Inferior parietal cortex (tissue), 1 donor: Measurements from ENCODE around the gene AKT1S1.

Experiments
- DNase-seq: peaks from one replicate; pipeline ENCODE4 v3.0.0-alpha.2; 2016; ENCODE audit errors: extremely low spot score

The AKT1S1 gene

DNA sequence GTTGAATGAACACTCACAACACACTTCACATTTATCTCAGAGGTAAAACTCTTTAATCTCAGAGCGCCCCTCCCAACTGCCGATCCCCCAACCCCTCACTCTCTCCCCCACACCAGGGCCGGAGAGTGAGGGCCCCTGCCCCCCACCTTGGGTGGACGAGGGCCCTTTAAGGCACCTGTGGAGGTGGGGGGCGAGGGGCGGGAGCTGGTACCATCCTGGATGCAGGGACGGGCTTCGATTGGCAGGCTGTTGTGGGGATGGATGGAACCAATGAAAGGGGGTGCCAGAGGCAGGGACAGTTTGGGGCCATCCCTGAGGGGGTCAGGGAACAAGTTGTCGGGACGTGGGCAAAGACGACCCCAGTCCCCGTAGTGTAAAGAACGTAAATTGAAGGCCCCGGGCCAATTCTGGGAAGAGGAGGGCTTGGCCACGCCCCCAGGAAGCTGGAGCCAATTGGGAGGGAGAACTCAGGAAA is 8.1 kb downstream of the AKT1S1 start:
- no peak for DNase-seq

DNA sequence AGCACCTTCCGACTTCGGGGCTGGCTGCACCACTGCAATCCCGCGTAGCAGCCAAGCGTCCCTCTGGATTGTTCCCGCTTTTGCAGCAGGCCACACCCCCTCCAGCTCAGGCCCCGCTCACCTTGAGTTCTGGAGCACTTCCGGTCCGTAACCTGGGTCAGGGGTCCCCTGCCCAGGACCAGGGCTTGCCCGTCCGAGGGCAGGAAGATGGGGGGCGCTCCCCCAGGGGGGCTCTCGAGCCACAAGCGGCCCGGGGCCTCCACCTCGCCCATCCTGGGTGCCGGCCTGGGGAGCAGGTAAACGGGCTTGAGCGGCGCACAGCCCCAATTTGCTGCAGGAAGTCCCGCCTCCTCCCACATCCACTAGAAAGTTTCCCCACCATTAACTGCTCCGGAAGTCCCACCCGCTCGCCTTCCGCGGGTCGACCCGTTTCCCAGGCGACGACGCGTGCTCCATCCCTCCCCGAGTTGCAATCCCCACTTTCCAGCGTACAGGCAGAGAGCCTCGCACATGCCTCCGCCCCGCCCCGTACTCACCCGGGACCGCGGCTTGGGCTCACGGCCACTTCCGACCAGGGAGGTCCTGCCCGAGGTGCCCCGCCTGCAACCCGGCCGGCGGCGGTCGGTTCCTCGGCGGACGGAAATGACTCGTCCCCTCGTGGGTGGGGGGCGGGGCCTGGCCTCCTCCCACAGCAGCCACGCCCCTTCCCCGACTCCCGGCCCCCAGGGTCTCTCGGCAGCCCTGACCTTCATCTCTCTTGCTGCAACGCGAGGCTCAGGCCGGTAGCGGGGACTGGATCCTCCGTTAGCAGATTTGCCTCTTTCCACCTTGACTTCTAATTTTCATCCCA is 10.0 kb downstream of the AKT1S1 start, which contains the start of gene PNKP:
PNKP (minus strand) TSS at position 644 of the 850 bp plus-strand sequence; CDS start at position 272, 372 bp downstream.
- DNase-seq: peak; percentile 89

DNA sequence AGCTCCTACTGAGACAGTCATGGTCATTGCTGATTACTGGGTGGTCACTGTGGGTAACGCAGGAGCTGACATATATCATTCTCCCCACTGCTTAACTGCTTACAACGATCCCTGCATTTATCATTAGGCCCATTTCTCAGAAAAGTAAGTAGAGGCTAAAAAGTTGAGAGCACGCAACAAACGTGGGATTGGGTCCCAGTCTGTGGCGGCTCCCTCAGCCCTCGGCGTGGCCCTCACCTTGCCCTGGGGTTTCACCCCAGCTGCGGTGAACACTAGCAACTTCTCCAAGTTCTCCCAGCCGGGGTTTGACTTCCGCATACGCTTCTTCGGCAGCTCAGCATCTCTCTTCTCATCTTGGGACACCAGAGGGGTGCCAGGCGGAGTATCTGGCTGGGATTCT is 12.3 kb downstream of the AKT1S1 start:
- DNase-seq: no peak

DNA sequence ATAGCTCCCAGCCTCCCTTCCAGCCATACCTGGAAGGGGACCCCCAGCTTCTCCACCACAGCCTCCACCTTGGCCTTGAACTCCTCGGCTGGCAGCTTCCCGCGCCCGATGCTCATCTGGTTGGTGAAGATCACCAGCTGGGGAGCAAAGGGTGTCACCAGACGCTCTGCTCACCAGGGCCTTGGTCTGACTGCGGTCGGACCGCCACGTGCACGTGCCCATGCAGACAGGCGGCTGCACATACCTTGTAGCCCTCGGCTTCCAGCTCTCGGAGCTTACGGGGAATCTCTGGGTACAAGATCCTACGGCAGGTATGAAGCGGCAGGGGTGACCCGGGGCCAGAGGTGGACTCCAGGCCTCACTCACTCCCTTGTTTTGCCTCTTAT is 13.2 kb downstream of the AKT1S1 start:
- no peak for DNase-seq

DNA sequence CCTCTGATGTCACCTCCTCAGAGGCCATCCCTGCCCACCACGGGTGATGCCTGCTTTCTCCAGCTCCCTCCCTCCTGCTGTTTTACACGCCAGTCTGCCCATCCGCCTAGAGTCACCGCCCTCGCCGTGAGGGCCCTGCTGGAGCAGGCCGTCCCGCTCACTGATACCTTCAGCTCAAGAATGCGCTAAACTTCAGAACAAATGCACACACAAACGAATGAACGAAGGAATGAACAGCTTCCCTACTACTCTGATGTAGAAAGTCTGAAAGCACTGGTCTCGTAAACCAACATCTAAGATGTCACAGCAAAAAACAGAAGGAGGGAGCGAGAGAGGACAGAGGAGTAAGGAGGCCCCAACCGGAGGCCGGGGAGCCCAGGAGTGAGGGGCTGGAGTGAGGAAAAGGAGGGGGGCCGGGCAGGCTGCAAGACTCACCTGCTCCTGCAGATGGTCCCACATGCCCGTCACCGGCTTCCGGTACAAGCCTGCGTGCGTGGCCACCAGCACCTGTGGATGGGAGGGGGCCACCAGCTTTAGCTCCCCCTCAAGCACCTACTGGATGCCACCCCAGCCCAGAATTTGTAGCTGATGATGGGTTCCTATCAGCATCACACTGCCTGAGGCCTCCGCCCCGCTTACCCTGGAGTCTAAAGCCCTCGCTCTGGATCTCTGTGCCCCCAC is 13.8 kb downstream of the AKT1S1 start:
- DNase-seq: no peak

DNA sequence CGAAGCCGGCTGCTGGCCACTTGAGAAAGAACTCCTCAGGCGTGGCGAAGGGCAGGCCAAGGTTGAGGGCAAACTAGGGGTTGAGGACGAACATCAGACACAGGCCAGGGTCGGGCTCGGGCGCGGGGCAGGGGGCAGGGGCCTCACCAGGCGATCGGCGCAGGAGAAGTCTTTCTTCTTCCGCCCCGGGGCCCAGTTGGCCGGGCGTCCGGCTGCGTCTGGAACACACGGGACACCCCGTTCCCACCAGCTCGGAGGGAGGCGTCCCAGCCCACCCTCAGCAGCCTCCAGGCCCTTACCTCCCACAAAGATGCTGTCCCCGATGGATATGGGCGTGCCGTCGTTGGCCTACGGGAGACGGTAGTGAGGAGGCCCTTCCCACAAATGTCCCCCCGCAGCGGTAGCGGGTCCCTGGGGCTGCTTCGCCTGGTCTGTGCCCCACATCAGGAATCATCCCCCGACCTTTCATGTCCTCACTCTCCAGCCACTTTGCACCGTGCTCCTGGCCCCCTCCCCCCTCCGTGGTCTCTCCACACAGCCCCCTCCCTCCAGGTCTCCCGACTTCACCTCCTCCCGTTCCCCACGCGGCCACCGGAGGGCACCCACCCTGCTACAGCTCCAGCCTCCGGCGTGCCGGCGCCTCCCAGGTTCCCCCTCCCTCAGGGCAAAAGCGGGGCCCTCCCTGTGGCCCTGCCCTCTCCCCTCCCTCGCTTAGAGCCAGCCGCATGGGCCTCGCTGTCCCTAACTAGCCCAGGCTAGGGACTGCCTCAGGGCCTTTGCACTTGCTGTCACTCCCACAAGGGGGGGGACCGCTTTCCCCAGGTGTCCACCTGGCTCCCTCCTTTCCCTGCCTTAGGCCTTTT is 14.5 kb downstream of the AKT1S1 start:
- no peak for DNase-seq

DNA sequence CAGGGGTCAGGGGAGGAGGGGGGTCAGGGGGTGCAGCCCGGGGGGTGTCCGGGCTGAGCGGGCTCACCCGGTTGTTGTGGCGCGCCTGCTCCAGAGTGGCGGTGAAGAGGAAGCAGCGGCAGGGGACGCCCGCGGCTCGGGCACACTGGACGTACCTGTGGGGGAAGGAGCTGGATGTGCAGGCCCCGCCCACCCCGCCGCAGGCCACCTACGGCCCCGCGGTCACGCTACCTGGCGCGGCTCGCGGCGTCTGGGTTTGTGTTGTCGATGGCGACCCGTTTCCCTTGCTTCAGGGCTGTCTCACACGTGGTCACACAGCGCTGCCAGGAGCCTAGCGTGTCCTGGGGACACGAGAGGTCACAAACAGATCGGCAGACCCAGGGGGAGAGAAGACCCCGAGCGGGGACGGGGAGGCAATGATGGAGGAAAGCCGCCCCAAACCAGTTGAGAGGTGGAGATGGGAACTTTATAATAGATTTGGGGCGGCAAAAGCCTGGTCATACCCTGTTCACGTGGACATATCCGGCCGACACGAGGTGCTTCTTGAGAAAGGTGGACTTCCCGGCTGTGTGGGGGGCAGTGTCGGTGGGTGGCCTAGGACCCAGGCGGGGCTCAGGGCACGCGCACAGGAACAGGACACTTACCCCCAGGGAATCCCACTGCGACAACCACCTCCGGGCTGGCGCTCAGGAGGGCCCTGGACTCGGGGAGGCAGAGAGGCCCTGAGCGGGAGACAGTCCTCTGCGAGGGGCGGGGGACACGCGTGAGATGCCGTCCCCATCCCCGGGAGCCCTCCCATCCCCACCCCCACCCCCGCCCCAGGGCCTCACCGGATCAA is 15.4 kb downstream of the AKT1S1 start:
- no peak for DNase-seq

DNA sequence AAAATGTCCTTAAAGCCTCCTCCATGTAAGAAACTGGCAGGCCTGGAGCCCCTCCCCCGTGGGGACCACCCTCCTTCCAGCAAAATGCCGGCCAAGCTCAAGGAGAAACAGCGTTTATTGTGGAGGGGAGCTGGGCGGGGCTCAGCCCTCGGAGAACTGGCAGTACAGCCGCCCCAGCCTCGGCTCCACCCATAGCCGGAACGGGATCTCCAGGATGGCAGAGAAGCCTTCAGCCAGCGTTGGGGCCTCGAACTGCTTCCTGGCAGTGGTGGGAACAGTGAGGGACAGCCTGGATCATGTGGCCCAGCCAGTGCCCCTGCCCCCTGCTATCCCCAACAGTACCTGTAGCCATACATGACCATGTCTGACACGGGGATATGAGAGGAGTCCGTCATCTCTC is 16.0 kb downstream of the AKT1S1 start:
- no peak for DNase-seq

DNA sequence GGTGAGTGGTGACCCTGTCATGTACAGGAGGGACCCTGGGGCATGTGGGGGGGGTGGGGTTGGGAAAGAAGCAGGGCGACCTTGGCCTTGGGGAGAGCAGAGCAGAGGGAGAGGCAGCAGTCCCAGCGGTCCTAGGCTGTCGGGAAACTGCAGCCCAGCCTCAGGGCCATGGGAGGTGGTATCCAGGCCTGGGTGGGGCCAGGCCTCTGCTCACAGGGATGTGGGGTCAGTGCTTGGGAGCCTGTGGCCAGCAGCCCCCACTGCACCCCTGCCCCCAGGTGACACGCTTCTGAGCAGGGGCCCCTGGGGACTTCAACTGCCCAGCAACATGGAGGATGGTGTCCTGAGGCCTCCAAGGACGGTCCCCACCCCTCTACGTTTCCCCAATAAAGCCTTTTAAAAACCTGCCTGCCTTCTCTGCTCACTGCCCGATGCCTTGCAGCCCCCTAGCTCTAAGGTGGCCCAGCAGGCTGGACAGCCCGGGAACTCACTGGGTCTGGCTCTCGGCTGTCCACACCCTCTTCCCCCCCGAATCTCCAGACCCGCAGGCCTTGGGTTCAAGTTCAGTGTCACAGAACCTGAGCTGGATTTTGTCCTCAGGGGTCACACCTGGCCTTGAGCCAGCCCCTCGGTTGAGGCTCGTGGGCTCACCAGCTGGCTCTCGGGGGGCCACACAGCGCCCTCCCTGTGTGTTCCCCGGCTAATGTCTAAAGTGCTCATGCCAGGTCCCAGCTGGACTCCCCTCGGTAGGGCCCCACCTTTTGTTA is 16.6 kb downstream of the AKT1S1 start:
- no peak for DNase-seq

DNA sequence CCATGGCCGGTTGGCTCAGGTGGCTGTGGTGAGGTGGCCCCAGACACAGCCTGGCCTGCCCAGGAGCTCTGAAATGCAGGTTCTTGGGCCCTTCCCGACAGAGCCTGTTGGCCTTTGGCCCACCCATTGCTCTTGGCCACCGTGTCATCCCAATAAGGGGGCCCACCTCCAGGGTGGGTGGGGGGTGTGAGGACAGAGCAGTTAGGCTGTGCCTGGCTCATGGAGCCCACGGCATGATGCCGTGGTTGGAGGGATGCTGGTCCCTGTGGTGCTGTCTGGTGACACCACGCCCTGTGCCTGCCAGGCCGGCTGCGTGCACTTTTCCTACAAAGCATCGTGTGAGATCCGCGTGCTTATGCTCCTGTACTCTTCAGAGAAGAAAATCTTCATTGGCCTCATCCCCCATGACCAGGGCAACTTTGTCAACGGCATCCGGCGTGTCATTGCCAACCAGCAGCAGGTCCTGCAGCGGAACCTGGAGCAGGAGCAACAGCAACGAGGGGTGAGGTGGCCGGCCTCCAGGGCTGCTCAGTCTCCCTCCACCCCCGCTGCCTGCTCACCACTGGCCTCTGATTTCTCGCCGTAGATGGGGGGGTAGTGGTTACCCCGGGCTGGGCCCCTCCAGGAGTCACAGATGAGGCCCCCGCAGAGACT is 17.3 kb downstream of the AKT1S1 start:
- no peak for DNase-seq

DNA sequence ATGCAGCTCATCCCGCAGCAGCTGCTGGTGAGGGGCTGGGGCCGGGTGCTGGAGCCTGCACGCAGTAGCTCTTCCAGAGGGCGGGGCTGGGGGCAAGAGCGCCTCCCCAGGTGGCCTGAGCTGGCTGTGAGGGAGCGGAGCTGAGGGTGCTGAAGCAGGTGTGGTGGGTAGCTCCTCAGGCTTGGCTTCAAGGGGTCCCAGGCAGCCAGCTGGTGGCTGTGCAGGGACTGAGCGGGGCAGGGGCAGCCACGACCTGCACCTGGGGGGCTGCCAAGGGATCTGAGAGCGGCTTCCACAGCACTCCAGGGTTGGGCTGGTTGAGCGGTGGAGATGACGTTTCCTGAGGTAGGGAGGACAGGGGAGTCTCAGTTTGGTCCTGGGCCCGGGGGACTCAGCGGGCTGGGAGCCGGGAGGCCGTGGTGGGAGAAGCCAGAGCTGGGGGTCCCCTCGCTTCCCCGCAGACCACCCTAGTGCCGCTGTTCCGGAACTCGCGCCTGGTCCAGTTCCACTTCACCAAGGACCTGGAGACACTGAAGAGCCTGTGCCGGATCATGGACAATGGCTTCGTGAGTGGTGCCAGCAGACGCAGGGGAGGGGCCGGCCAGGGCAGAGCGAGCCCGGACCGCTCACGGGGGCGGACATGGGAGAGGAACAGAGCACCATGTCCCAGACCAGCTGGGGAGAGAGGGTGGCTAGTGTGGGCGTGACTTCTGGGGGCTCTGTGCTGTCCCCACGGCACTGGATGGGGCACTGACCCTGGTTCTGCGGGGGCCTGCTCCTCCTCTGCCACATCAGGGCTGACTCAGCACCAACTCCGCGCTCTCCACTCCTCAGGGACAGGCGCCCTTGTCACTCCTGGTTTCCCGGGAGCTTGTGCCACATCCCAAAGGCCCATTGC is 18.8 kb downstream of the AKT1S1 start:
- DNase-seq: no peak

DNA sequence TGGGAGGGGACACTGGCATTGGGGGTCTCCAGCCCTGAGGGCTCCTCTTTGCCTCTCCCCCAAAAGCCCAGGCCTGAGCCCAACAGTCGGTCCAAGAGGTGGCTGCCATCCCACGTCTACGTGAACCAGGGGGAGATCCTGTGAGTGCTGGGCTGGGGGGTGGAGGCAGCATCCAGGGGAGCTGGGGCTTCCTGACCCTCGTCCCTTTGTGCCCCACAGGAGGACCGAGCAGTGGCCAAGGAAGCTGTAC is 19.4 kb downstream of the AKT1S1 start:
- no peak for DNase-seq

DNA sequence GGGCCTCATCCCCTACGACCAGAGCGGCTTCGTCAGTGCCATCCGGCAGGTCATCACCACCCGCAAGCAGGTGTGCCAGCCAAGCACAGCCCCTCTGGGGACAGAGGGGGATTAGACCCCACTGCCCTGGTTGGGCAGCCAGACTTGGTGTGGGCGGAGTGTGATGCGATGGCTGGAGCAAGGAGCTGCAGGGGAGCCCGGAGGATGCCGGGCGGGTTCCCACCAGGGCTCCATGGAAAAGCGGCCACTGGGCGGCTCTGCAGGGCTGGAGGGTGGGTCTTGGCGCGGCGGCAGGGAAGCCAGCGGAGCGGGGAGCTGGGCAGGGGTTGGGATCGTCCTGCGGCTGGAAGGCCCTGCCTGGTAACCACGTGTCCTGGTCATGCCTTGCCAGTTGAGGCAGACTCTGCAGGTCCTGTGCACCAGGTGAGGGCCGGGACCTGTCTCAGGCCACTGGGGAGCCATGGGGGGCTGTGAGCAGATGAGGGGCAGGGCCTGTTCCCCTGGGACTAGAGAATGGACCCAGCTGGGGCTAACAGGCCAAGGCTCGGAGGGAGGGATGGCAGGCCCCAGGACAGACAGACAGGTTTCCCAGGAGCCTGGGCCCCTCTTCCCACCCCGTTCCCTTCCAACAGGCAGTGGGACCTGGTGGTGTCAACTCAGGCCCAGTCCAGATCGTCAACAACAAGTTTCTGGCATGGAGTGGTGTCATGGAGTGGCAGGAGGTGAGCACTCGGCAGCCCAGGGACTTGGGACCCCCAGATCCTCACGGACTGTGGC is 19.9 kb downstream of the AKT1S1 start:
- DNase-seq: no peak

DNA sequence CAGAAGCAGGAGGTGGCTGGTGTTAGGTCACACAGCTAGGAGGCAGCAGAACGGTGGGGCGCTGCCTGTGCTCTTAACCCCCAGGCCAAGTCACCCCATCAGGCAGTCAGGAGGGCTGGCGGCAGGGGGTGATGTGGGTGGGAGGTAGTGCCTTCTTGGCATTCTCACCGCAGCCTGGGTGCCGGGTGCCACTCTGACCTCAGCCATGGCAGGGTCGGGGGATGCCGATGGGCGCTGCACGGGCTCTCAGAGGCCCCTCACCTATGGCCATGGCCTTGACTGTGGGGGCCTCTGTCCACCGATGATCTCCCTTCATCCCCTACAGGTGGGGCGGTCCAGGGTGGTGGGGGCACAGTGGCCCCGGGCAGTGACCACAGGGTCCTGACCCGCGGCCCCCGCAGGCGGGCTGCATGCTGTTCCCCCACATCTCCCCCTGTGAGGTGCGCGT is 20.6 kb downstream of the AKT1S1 start:
- no peak for DNase-seq

DNA sequence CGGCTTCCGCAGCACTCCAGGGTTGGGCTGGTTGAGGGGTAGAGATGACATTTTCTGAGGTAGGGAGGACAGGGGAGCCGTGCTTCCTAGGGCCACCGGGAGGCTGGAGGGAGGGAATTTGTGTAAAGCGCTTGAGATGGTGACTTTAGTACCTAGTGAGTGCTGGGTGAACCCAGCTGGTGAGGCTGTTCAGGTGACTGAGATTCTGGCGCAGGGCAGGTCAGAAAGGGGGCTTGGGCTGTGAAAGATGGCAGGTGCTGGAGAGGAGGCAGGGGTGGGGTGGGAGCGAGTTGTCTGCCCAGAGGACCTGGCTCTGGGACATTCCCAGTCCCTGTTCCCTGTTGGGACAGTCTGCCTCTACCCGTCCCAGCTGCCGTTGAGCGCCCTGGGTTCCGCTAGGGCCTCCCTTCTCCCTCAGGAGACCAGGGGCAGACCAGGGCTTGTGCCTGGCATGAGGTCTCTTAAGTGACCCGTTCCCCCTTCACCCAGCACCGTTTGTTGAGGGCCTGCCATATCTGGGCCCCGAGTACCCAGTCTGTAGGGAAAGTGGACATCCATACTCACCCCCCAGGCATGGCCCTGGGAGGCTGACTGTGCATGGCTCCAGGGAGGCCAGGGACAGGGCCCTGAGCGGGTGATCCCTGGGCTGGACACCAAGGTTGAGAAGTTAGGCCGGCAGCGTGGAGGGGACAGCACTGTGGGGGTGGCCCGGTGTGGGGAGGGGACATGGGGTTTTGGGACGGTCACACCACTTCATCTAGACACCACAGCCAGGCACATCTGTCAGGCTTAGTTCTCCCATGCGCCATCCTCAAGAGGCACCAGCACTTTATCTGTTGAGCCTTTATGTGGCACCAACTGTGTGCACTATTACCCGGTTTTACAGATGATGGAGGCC is 21.2 kb downstream of the AKT1S1 start:
- DNase-seq: no peak

DNA sequence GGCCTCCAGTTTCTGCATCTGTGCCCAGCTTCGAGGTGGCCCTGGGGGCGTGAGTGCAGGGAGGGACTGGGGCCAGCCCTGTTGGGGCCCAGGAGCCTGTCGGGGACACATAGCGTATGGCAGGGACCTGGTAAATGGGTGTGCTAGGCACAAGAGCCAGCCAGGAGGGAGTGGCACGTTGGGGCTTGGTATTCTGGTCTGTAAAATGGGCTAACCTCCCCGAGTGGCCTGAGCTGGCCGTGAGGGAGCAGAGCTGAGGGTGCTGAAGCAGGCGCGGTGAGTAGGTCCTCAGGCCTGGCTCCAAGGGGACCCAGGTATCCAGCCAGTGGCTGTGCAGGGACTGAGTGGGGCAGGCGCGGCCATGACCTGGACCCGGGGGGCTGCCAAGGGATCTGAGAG is 21.9 kb downstream of the AKT1S1 start:
- no peak for DNase-seq
